ENCODE measurements around the gene KCNH2.

Gene KCNH2

GRCh38 chr7:150958597-150958996 lies 19.5 kb downstream of the KCNH2 start:
- DNase-seq = no peak

- DNase-seq = no peak
Observed at GRCh38 chr7:150958062-150958552, 20.0 kb downstream of the KCNH2 start.

- DNase-seq = no peak
Observed at GRCh38 chr7:150957133-150958020, 20.7 kb downstream of the KCNH2 start.

GRCh38 chr7:150956395-150957132 lies 21.6 kb downstream of the KCNH2 start:
- no peak for DNase-seq

- DNase-seq = peak; percentile 82
Observed at GRCh38 chr7:150955519-150956394, 22.4 kb downstream of the KCNH2 start.

- DNase-seq = no peak
Observed at GRCh38 chr7:150954986-150955518, 23.1 kb downstream of the KCNH2 start.

GRCh38 chr7:150954201-150954985 lies 23.7 kb downstream of the KCNH2 start:
- DNase-seq = no peak

- DNase-seq = no peak
Observed at GRCh38 chr7:150953061-150953997, 24.8 kb downstream of the KCNH2 start.

- DNase-seq = no peak
Observed at GRCh38 chr7:150952331-150953050, 25.6 kb downstream of the KCNH2 start.

GRCh38 chr7:150951521-150951920 lies 26.6 kb downstream of the KCNH2 start:
- no peak for DNase-seq

- no peak for DNase-seq
Observed at GRCh38 chr7:150951181-150951520, 27.0 kb downstream of the KCNH2 start.

- no peak for DNase-seq
Observed at GRCh38 chr7:150950496-150951180, 27.5 kb downstream of the KCNH2 start.

- DNase-seq = no peak
Observed at GRCh38 chr7:150949971-150950491, 28.1 kb downstream of the KCNH2 start.

- DNase-seq = no peak
Observed at GRCh38 chr7:150949564-150949963, 28.6 kb downstream of the KCNH2 start.

GRCh38 chr7:150948791-150949251 lies 29.3 kb downstream of the KCNH2 start:
- no peak for DNase-seq

- DNase-seq = no peak
Observed at GRCh38 chr7:150947761-150948651, 30.1 kb downstream of the KCNH2 start.

GRCh38 chr7:150947241-150947745 lies 30.8 kb downstream of the KCNH2 start:
- no peak for DNase-seq

All from NCI-H1092 (cell line).